Measurements from ENCODE around the gene MYB.

GRCh38 chr6:135256866-135257265 lies 75.8 kb downstream of the MYB start:
- TF ChIP-seq POLR2A (IDR thresholded peaks at IDR 0.05), result no peak
- TF ChIP-seq, protein P1, sequence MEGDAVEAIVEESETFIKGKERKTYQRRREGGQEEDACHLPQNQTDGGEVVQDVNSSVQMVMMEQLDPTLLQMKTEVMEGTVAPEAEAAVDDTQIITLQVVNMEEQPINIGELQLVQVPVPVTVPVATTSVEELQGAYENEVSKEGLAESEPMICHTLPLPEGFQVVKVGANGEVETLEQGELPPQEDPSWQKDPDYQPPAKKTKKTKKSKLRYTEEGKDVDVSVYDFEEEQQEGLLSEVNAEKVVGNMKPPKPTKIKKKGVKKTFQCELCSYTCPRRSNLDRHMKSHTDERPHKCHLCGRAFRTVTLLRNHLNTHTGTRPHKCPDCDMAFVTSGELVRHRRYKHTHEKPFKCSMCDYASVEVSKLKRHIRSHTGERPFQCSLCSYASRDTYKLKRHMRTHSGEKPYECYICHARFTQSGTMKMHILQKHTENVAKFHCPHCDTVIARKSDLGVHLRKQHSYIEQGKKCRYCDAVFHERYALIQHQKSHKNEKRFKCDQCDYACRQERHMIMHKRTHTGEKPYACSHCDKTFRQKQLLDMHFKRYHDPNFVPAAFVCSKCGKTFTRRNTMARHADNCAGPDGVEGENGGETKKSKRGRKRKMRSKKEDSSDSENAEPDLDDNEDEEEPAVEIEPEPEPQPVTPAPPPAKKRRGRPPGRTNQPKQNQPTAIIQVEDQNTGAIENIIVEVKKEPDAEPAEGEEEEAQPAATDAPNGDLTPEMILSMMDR (IDR thresholded peaks at IDR 0.05), result no peak

Data from esophagus squamous epithelium (tissue), 4 donors.